Measurements from ENCODE around the gene PUS10.
"Not testable (repeated sequence)": the region's sequence is repeated elsewhere in the genome, so short reads cannot be mapped to it uniquely, and the experiment has no call there.

- TF ChIP-seq SUZ12 (IDR thresholded peaks at IDR 0.05; ENCODE audit: extremely low read depth, insufficient read depth, insufficient read length); ZNF274 (IDR thresholded peaks at IDR 0.05; ENCODE audit: low read depth, low read length); YY1 (IDR thresholded peaks at IDR 0.05; ENCODE audit: insufficient read depth, insufficient read length): not testable (repeated sequence)
These were observed 36.0 kb downstream of the PUS10 start for GRCh38 chr2:60982066-60982465.

Data from NT2/D1 (cell line).